Liver (tissue), 9 donors: ENCODE measurements around the gene MKNK1. TPM values are rescaled to one million over a fixed set of nuclear protein-coding genes. Genes with fewer than 3 reads are reported as not detected.

ENCODE experiments used
- DNase-seq: peaks from one replicate; pipeline ENCODE4 v3.0.0-alpha.2; 2017; ENCODE audit warnings: low spot score
- H3K27ac ChIP-seq, 2 donors: one replicate each; pipeline ENCODE4 v1.7.0; 2013; ENCODE audit warnings: inconsistent platforms in 2 of 2, low read length in 2 of 2, control low read depth in 1 of 2, low read depth in 1 of 2, mild to moderate bottlenecking in 1 of 2
- H3K27me3 ChIP-seq, 4 donors: one replicate each; pipeline versions ENCODE4 v1.6.1 to v1.7.0; 2013; ENCODE audit warnings: low read length in 3 of 4, inconsistent platforms in 1 of 4, mild to moderate bottlenecking in 1 of 4, moderate library complexity in 1 of 4; ENCODE audit not compliant: control insufficient read depth in 4 of 4, insufficient read depth in 4 of 4
- H3K36me3 ChIP-seq, 4 donors: one replicate each; pipeline versions ENCODE4 v1.6.1 to v1.7.0; 2013; ENCODE audit warnings: low read length in 3 of 4, mild to moderate bottlenecking in 3 of 4, low read depth in 1 of 4, moderate library complexity in 1 of 4; ENCODE audit not compliant: control insufficient read depth in 4 of 4, insufficient read depth in 3 of 4
- H3K4me1 ChIP-seq, 4 donors: one replicate each; pipeline versions ENCODE4 v1.6.1 to v1.7.0; 2013; ENCODE audit warnings: low read length in 3 of 4, mild to moderate bottlenecking in 3 of 4, moderate library complexity in 1 of 4; ENCODE audit not compliant: control insufficient read depth in 4 of 4, insufficient read depth in 4 of 4
- H3K4me3 ChIP-seq, 3 donors: one replicate each; pipeline versions ENCODE4 v1.6.1 to v1.7.0; 2013; ENCODE audit warnings: low read length in 3 of 3, control low read depth in 1 of 3, low read depth in 1 of 3, mild to moderate bottlenecking in 1 of 3
- H3K9ac ChIP-seq, 2 donors: one replicate each; pipeline ENCODE4 v1.7.0; 2013; ENCODE audit warnings: low read length in 2 of 2, mild to moderate bottlenecking in 2 of 2, moderate library complexity in 2 of 2, control low read depth in 1 of 2, low read depth in 1 of 2
- H3K9me3 ChIP-seq, 4 donors: one replicate each; pipeline versions ENCODE4 v1.6.1 to v1.7.0; 2013; ENCODE audit warnings: low read length in 3 of 4; ENCODE audit not compliant: control insufficient read depth in 4 of 4
- CTCF ChIP-seq: fragments of 150-350 bp; IDR thresholded peaks from 2 replicates; pipeline ENCODE4 v1.5.1; 2017; ENCODE audit warnings: improper control_type of control experiment, low read depth, low read length; ENCODE audit not compliant: missing input control
- EGR1 ChIP-seq, 2 donors: IDR thresholded peaks; 2 replicates each; pipeline ENCODE4 v1.6.1; 2016 to 2018; ENCODE audit warnings: antibody characterized with exemption in 2 of 2, low read depth in 2 of 2
- FOXA1 ChIP-seq: IDR thresholded peaks from 2 replicates; pipeline ENCODE4 v1.6.1; 2016; ENCODE audit warnings: antibody characterized with exemption
- FOXA2 ChIP-seq: IDR thresholded peaks from 2 replicates; pipeline ENCODE4 v1.6.1; 2016; ENCODE audit warnings: antibody characterized with exemption
- GABPA ChIP-seq, 2 donors: IDR thresholded peaks in 1 of 2; conservative IDR thresholded peaks in 1 of 2; 2 replicates each; pipeline ENCODE4 v1.6.1; 2016; ENCODE audit warnings: antibody characterized with exemption in 2 of 2, mild to moderate bottlenecking in 1 of 2, moderate library complexity in 1 of 2
- HNF4A ChIP-seq, 2 donors: conservative IDR thresholded peaks; 2 replicates each; pipeline ENCODE4 v1.6.1; 2016; ENCODE audit warnings: antibody characterized with exemption in 2 of 2, mild to moderate bottlenecking in 2 of 2
- HNF4G ChIP-seq: IDR thresholded peaks from 2 replicates; pipeline ENCODE4 v1.6.1; 2016; ENCODE audit warnings: antibody characterized with exemption
- JUND ChIP-seq, 2 donors: IDR thresholded peaks; 2 replicates each; pipeline ENCODE4 v1.6.1; 2016; ENCODE audit warnings: antibody characterized with exemption in 2 of 2
- NR2F2 ChIP-seq: IDR thresholded peaks from 2 replicates; pipeline ENCODE4 v1.6.1; 2016; ENCODE audit warnings: antibody characterized with exemption
- RAD21 ChIP-seq, 2 donors: IDR thresholded peaks; 2 replicates each; pipeline ENCODE4 v1.6.1; 2016; ENCODE audit warnings: antibody characterized with exemption in 2 of 2, mild to moderate bottlenecking in 2 of 2
- RXRA ChIP-seq, 2 donors: IDR thresholded peaks; 2 replicates each; pipeline ENCODE4 v1.6.1; 2017 to 2018; ENCODE audit warnings: antibody characterized with exemption in 2 of 2, mild to moderate bottlenecking in 1 of 2
- SP1 ChIP-seq: IDR thresholded peaks from 2 replicates; pipeline ENCODE4 v1.6.1; 2018; ENCODE audit warnings: antibody characterized with exemption, mild to moderate bottlenecking
- TAF1 ChIP-seq: conservative IDR thresholded peaks from 2 replicates; pipeline ENCODE4 v1.6.1; 2016; ENCODE audit warnings: antibody characterized with exemption, mild to moderate bottlenecking
- YY1 ChIP-seq: IDR thresholded peaks from 2 replicates; pipeline ENCODE4 v1.6.1; 2016; ENCODE audit warnings: antibody characterized with exemption, mild to moderate bottlenecking
- ZBTB33 ChIP-seq: IDR thresholded peaks from 2 replicates; pipeline ENCODE4 v1.6.1; 2016; ENCODE audit warnings: antibody characterized with exemption
- WGBS: extraction: QIAGEN DNeasy Blood & Tissue Kit; methylation state at CpG from one replicate; pipeline ENCODE4 v1.1.7; 2013; 5-methylcytosine and 5-hydroxymethylcytosine counted together
- polyA plus RNA-seq, 2 donors: library from polyadenylated mRNA; stranded (reverse) in 1 of 2; unstranded in 1 of 2; fragments of 200-250 nt in 1 of 2; fragments of >200 nt in 1 of 2; fragmentation: Nextera tagmentation in 1 of 2; extraction: Ambion mirVana in 1 of 2; gene quantifications; one replicate each; pipeline versions ENCODE4 v1.2.1 to v1.2.3, GENCODE V29; 2013 to 2015
- total RNA-seq, 2 donors: library from RNA; depleted of rRNA; stranded (reverse); fragments of >200 nt; gene quantifications; one replicate each; pipeline ENCODE4 v1.2.3, GENCODE V29; 2014
- TF ChIP-seq, protein P1 (sequence below): IDR thresholded peaks from 2 replicates; pipeline ENCODE4 v1.6.1; 2016; ENCODE audit warnings: antibody characterized with exemption
- TF ChIP-seq, protein P2 (sequence below): IDR thresholded peaks from 2 replicates; pipeline ENCODE4 v1.6.1; 2016; ENCODE audit warnings: antibody characterized with exemption
- TF ChIP-seq, protein P3 (sequence below): IDR thresholded peaks from 2 replicates; pipeline ENCODE4 v1.6.1; 2016; ENCODE audit warnings: antibody characterized with exemption, mild to moderate bottlenecking
- donor health status: healthy.
- donor health status: healthy.
- donor health status: healthy.
- donor health status: healthy.
- donor health status: healthy.

Gene MKNK1
- total and polyA plus RNA-seq, 4 donors = 10.2 to 30.8 (median 18.3) TPM

DNA sequence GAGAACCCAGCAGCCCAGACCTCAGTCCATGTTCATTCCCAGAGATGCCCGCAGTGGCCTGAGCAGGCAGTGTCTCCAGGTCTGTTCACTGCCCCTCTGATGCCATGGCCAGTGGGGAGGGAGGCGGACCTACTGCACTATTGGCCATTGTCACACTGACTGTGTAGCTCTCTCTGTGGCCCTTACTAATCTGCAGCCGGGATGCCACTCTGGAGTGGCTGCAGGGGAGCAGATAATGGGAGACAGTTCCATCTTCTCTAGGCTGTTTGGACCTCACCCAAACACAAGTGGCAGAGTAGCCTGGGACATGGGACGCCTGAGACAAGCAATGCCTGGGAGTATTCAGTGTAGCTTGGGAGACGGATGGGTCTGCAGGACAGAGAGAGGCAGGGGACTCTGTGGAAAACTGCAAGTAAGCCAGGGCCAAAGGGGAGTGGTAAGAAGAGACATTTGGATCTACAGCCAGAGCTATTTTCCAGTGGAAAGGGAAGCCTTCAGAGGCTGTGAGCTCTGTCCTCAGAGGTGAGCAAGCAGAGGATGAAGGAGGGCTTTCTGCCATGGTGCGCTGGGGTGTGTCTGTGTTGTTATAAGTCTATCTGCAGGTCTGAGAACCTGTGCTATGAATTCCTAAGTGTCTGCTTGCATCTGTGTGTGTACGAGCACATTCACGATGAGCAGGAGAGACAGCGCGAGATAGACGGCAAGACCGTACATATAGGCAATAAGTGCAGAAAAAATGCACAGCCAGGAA, 87.7 kb downstream of the MKNK1 start:
- H3K4me3 ChIP-seq = no peak overlapping the region
- no peak for DNase-seq

More for the DNA sequence above, 87.7 kb downstream of the MKNK1 start:
- 60% methylated on average over 12 of the region's 12 CpGs for WGBS
- no peaks in the 10 kb centered on the region for H3K4me1 ChIP-seq
- H3K9me3 ChIP-seq = no peaks in the 10 kb centered on the region
- H3K36me3 ChIP-seq = no peaks in the 10 kb centered on the region
- TF ChIP-seq, protein P1, sequence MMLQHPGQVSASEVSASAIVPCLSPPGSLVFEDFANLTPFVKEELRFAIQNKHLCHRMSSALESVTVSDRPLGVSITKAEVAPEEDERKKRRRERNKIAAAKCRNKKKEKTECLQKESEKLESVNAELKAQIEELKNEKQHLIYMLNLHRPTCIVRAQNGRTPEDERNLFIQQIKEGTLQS = no peak
- TF ChIP-seq GABPA (IDR thresholded peaks at IDR 0.05 in 1 of 2, conservative IDR thresholded peaks at IDR 0.05 in 1 of 2) (no peak), FOXA1 (no peak), NR2F2 (no peak), HNF4A (conservative IDR thresholded peaks at IDR 0.05) (no peak), RAD21 (IDR thresholded peaks at IDR 0.05) (no peak), HNF4G (no peak), RXRA (IDR thresholded peaks at IDR 0.05) (no peak), SP1 (no peak), ZBTB33 (no peak), YY1 (no peak), TAF1 (no peak), FOXA2 (no peak), EGR1 (IDR thresholded peaks at IDR 0.05; ENCODE audit: low read depth in 2 of 2) (no peak), CTCF (no peak), JUND (IDR thresholded peaks at IDR 0.05) (no peak)
- TF ChIP-seq, protein P2, sequence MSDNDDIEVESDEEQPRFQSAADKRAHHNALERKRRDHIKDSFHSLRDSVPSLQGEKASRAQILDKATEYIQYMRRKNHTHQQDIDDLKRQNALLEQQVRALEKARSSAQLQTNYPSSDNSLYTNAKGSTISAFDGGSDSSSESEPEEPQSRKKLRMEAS = no peak
- TF ChIP-seq, protein P3, sequence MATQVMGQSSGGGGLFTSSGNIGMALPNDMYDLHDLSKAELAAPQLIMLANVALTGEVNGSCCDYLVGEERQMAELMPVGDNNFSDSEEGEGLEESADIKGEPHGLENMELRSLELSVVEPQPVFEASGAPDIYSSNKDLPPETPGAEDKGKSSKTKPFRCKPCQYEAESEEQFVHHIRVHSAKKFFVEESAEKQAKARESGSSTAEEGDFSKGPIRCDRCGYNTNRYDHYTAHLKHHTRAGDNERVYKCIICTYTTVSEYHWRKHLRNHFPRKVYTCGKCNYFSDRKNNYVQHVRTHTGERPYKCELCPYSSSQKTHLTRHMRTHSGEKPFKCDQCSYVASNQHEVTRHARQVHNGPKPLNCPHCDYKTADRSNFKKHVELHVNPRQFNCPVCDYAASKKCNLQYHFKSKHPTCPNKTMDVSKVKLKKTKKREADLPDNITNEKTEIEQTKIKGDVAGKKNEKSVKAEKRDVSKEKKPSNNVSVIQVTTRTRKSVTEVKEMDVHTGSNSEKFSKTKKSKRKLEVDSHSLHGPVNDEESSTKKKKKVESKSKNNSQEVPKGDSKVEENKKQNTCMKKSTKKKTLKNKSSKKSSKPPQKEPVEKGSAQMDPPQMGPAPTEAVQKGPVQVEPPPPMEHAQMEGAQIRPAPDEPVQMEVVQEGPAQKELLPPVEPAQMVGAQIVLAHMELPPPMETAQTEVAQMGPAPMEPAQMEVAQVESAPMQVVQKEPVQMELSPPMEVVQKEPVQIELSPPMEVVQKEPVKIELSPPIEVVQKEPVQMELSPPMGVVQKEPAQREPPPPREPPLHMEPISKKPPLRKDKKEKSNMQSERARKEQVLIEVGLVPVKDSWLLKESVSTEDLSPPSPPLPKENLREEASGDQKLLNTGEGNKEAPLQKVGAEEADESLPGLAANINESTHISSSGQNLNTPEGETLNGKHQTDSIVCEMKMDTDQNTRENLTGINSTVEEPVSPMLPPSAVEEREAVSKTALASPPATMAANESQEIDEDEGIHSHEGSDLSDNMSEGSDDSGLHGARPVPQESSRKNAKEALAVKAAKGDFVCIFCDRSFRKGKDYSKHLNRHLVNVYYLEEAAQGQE = no peak
- no peak overlapping the region for H3K9ac ChIP-seq
- H3K27me3 ChIP-seq = peaks cover 0 to 4% (median 0%) of the 10 kb centered on the region in 4 donors
- H3K27ac ChIP-seq = no peak overlapping the region
